Parietal lobe (tissue), 2 donors: Measurements from ENCODE around the gene LCT. TPM values are rescaled to one million over a fixed set of nuclear protein-coding genes. Genes with fewer than 3 reads are reported as not detected.

Source experiments
- small RNA-seq: library from RNA; depleted of rRNA; stranded (forward); fragments of <200 nt; gene quantifications from one replicate; pipeline ENCODE3, GENCODE V24; 2014; ENCODE audit warnings: low replicate concordance
- total RNA-seq: library from RNA; depleted of rRNA; stranded (reverse); fragments of >200 nt; gene quantifications from one replicate; pipeline ENCODE4 v1.2.3, GENCODE V29; 2014

LCT gene
- not detected for total RNA-seq

GRCh38 chr2:135836596-135837270, at the start of gene LCT:
TSS of gene LCT (minus strand) at chr2:135837184. CDS start at chr2:135837169, 15 bp downstream.

GRCh38 chr2:135876066-135876711, 39.2 kb upstream of the LCT start, which contains the start of gene MCM6:
TSS of gene MCM6 (minus strand) at chr2:135876443. CDS start at chr2:135876365, 78 bp downstream.

GRCh38 chr2:135741395-135742324, 95.3 kb downstream of the LCT start, which contains the start of gene UBXN4:
TSS of gene UBXN4 (plus strand) at chr2:135741855. CDS start at chr2:135741930, 75 bp downstream.

Small RNA genes within 50 kb of the gene (small RNA-seq; reads per million reads assigned to genes)
- not detected for gene RF00019

Other genes with a start within 250 kb of the LCT start
- 88.3 TPM for gene UBXN4, start 95.3 kb downstream of the LCT start, total RNA-seq
- 24.7 TPM for gene MCM6, start 39.3 kb upstream of the LCT start, total RNA-seq
- gene DARS1, start 148.4 kb upstream of the LCT start, total RNA-seq, result 44.4 TPM